Loucy (cell line): ENCODE data around the gene WIZ.

Experiments used
- H2AFZ ChIP-seq: fragments of 200-600 bp; sonication (generic); 2 replicates; pipeline ENCODE4 v1.6.0; 2016; ENCODE audit warnings: antibody characterized with exemption, mild to moderate bottlenecking, low read length, moderate library complexity
- H3F3A ChIP-seq: fragments of 200-600 bp; 2 replicates; pipeline ENCODE4 v1.6.0; 2016; ENCODE audit warnings: antibody characterized with exemption, low read depth, mild to moderate bottlenecking
- H3K27me3 ChIP-seq: fragments of 200-600 bp; sonication (generic); 2 replicates; pipeline ENCODE4 v1.6.1; 2014; ENCODE audit warnings: low read length, mild to moderate bottlenecking; ENCODE audit not compliant: insufficient read depth, poor library complexity, severe bottlenecking
- H3K36me3 ChIP-seq: fragments of 200-600 bp; sonication (generic); 2 replicates; pipeline ENCODE4 v1.6.1; 2016; ENCODE audit warnings: low read length; ENCODE audit not compliant: insufficient read depth
- H3K4me1 ChIP-seq: fragments of 200-600 bp; sonication (generic); 2 replicates; pipeline ENCODE4 v1.5.1; 2014; ENCODE audit warnings: low read length, mild to moderate bottlenecking; ENCODE audit not compliant: insufficient read depth, poor library complexity, severe bottlenecking
- H3K4me2 ChIP-seq: fragments of 200-600 bp; sonication (generic); 2 replicates; pipeline ENCODE4 v1.6.0; 2014; ENCODE audit warnings: antibody characterized with exemption, low read length, low read depth, mild to moderate bottlenecking; ENCODE audit not compliant: poor library complexity, severe bottlenecking
- H3K4me3 ChIP-seq: fragments of 200-600 bp; sonication (generic); 2 replicates; pipeline ENCODE4 v1.5.1; 2014; ENCODE audit warnings: low read length, mild to moderate bottlenecking, mixed read lengths; ENCODE audit not compliant: poor library complexity, severe bottlenecking
- H3K79me2 ChIP-seq: fragments of 200-600 bp; sonication (generic); 2 replicates; pipeline ENCODE4 v1.6.1; 2014; ENCODE audit warnings: low read length; ENCODE audit not compliant: insufficient read depth
- H3K9ac ChIP-seq: fragments of 200-600 bp; sonication (generic); 2 replicates; pipeline ENCODE4 v1.6.0; 2014; ENCODE audit warnings: mild to moderate bottlenecking, low read depth, low read length, moderate library complexity; ENCODE audit not compliant: poor library complexity, severe bottlenecking
- H3K9me2 ChIP-seq: fragments of 200-600 bp; sonication (generic); replicated peaks from 2 replicates; pipeline ENCODE4 v1.6.1; 2016; ENCODE audit warnings: low read depth, low read length, mixed read lengths
- H3K9me3 ChIP-seq: fragments of 200-600 bp; sonication (generic); 2 replicates; pipeline ENCODE4 v1.6.1; 2014; ENCODE audit warnings: mild to moderate bottlenecking, antibody characterized with exemption, low read length, low read depth; ENCODE audit not compliant: insufficient read depth
- H4K20me1 ChIP-seq: fragments of 200-600 bp; sonication (generic); 2 replicates; pipeline ENCODE4 v1.6.0; 2014; ENCODE audit warnings: antibody characterized with exemption, low read length, mild to moderate bottlenecking; ENCODE audit not compliant: insufficient read depth, poor library complexity, severe bottlenecking
- EZH2phosphoT487 ChIP-seq: fragments of 200-600 bp; IDR thresholded peaks from 2 replicates; pipeline ENCODE4 v1.6.1; 2018; ENCODE audit warnings: antibody characterized with exemption, mild to moderate bottlenecking, moderate library complexity, borderline replicate concordance
- TF ChIP-seq, protein P1 (sequence below): fragments of 200-600 bp; sonication (generic); conservative IDR thresholded peaks from 2 replicates; pipeline ENCODE4 v1.5.1; 2014; ENCODE audit warnings: mild to moderate bottlenecking, antibody characterized with exemption, low read length

The WIZ gene

DNA sequence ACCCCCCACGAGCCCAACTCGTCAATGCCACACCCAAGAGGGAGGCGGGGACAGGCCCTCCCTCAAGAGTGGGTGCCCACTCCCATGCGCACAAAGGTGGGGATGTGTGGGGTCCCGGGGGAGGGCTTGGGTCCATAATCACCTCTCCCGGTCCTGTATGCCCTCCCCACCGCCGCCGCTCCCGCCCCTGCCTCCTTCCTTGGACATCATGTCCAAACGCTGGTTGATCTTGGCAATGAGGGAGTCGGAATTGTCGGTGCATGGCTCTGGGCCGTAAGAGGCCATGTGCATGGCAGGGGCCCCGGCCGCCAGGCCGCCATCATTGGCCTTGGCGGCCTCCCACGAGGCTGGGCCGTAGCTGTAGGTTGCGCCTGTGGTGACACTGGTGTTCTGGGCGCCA lies 76.1 kb downstream of the WIZ start:
- TF ChIP-seq EZH2phosphoT487, result no peak
- TF ChIP-seq, protein P1, sequence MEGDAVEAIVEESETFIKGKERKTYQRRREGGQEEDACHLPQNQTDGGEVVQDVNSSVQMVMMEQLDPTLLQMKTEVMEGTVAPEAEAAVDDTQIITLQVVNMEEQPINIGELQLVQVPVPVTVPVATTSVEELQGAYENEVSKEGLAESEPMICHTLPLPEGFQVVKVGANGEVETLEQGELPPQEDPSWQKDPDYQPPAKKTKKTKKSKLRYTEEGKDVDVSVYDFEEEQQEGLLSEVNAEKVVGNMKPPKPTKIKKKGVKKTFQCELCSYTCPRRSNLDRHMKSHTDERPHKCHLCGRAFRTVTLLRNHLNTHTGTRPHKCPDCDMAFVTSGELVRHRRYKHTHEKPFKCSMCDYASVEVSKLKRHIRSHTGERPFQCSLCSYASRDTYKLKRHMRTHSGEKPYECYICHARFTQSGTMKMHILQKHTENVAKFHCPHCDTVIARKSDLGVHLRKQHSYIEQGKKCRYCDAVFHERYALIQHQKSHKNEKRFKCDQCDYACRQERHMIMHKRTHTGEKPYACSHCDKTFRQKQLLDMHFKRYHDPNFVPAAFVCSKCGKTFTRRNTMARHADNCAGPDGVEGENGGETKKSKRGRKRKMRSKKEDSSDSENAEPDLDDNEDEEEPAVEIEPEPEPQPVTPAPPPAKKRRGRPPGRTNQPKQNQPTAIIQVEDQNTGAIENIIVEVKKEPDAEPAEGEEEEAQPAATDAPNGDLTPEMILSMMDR, result no peak
- Histone ChIP-seq H4K20me1 (peaks cover 53% of the 10 kb centered on the region), H3K4me3 (no peak overlapping the region), H3K9ac (no peak overlapping the region), H3K9me2 (no peaks in the 10 kb centered on the region), H3K27me3 (peaks cover under 1% of the 10 kb centered on the region), H3K9me3 (no peaks in the 10 kb centered on the region), H2AFZ (no peak overlapping the region), H3F3A (no peaks in the 10 kb centered on the region; the same call in 1 of the 2 replicates), H3K4me1 (peaks cover 18% of the 10 kb centered on the region), H3K4me2 (no peak overlapping the region), H3K36me3 (peaks cover 53% of the 10 kb centered on the region; the same call in 1 of the 2 replicates), H3K79me2 (peaks cover 62% of the 10 kb centered on the region)

DNA sequence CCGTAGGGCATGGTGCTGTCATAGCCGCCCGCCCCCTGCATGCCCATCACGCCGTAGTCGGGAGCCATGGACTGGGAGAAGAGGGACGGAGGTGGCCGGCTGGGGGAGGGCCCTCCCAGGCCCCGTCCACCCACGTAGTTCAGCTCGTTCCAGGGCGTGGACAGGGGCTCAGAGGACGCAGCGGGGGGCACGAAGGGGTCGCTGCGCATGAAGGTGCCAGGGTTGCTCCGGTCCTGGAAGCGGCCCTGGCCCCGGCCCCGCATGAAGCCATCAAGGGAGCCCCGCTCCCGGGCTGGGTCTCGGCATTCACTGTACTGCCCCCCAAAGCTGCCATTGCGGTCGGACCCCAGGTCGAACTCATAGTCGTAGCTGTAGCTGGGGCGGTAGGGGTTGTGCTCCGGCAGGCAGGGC lies 76.9 kb downstream of the WIZ start:
- H3K79me2 ChIP-seq, result peaks cover 54% of the 10 kb centered on the region
- H3K9ac ChIP-seq, result no peak overlapping the region
- H3K4me2 ChIP-seq, result no peak overlapping the region
- no peaks in the 10 kb centered on the region for H3K27me3 ChIP-seq
- H3K9me3 ChIP-seq, result no peaks in the 10 kb centered on the region
- no peak overlapping the region for H2AFZ ChIP-seq
- TF ChIP-seq, protein P1, result no peak
- peaks cover 61% of the 10 kb centered on the region; the same call in 1 of the 2 replicates for H3K36me3 ChIP-seq
- H4K20me1 ChIP-seq, result peaks cover 46% of the 10 kb centered on the region
- peaks cover 15% of the 10 kb centered on the region for H3K4me1 ChIP-seq
- no peak overlapping the region for H3K4me3 ChIP-seq
- no peaks in the 10 kb centered on the region for H3K9me2 ChIP-seq
- no peaks in the 10 kb centered on the region for H3F3A ChIP-seq

DNA sequence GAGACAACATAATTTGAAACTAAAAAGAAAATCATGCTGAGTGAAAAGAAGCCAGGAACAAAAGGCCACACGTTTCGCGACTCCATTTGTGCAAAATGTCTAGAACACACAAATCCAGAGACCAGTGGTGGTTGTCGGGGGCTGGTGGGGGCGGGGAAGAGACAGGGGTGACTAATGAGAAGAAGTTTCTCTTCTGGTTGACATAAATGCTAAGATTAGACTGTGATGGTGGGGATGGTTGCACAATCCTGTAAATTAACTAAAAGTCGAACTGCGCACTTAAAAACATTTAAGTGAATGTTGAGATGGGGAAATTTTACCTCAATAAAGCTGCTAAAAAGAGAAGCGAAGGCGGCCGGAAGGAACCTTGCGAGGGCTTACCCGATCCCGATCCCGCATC lies 77.3 kb downstream of the WIZ start:
- H3K4me3 ChIP-seq, result no peak overlapping the region
- no peaks in the 10 kb centered on the region for H3K27me3 ChIP-seq
- H3K4me1 ChIP-seq, result peaks cover 11% of the 10 kb centered on the region
- peaks cover 50% of the 10 kb centered on the region for H3K79me2 ChIP-seq
- H3K4me2 ChIP-seq, result no peak overlapping the region
- peaks cover 42% of the 10 kb centered on the region for H4K20me1 ChIP-seq
- TF ChIP-seq EZH2phosphoT487, result no peak
- TF ChIP-seq, protein P1, result no peak
- no peaks in the 10 kb centered on the region for H3F3A ChIP-seq
- no peaks in the 10 kb centered on the region for H3K9me2 ChIP-seq
- peaks cover 65% of the 10 kb centered on the region; the same call in 1 of the 2 replicates for H3K36me3 ChIP-seq
- H2AFZ ChIP-seq, result no peak overlapping the region
- H3K9ac ChIP-seq, result no peak overlapping the region
- no peaks in the 10 kb centered on the region for H3K9me3 ChIP-seq
